ENCODE results near the gene CUL5. TPM values are rescaled to one million over a fixed set of nuclear protein-coding genes. Genes with fewer than 3 reads are reported as not detected.

The CUL5 gene
- total RNA-seq, 1 experiment from 2014 or later: 37.0 TPM

DNA sequence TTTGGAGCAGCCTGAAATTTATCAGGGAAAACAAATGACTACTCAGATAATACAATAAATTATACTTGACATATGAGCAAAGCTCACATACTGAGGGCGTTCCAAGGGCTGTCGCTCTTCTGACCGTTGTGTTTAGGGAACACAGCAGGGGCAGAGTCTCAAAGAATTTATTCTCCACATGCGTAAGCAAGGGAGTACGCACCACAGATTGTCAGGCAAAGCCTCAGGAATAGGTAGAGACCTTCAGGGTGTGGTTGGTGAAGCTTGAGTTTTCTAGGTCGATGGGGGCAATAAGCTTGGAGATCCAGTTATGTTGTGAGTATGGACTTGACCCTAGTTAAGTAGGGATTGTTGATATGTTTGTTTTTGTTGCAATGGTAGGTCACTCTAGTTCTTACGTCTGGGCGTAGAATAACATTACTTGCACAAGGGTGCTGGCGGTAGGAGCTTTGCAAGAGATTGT is 113.5 kb downstream of the CUL5 start:
- ChIA-PET POLR2A (ENCODE audit: unreplicated experiment) (no interaction called here), CTCF (no interaction called here)
- H3K9me2 ChIP-seq (replicated peaks; ENCODE audit: low read length): no peaks in the 10 kb centered on the region
- TF ChIP-seq EZH2phosphoT487 (IDR thresholded peaks at IDR 0.05; ENCODE audit: borderline replicate concordance, low read length): no peak
- TF ChIP-seq, protein P1, sequence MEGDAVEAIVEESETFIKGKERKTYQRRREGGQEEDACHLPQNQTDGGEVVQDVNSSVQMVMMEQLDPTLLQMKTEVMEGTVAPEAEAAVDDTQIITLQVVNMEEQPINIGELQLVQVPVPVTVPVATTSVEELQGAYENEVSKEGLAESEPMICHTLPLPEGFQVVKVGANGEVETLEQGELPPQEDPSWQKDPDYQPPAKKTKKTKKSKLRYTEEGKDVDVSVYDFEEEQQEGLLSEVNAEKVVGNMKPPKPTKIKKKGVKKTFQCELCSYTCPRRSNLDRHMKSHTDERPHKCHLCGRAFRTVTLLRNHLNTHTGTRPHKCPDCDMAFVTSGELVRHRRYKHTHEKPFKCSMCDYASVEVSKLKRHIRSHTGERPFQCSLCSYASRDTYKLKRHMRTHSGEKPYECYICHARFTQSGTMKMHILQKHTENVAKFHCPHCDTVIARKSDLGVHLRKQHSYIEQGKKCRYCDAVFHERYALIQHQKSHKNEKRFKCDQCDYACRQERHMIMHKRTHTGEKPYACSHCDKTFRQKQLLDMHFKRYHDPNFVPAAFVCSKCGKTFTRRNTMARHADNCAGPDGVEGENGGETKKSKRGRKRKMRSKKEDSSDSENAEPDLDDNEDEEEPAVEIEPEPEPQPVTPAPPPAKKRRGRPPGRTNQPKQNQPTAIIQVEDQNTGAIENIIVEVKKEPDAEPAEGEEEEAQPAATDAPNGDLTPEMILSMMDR (conservative IDR thresholded peaks at IDR 0.05; ENCODE audit: low read depth, low read length): no peak
- no peak for TF ChIP-seq EZH2 (IDR thresholded peaks at IDR 0.05; ENCODE audit: low read length, unreplicated experiment)
- no peaks in the 10 kb centered on the region for H4K20me1 ChIP-seq (ENCODE audit: low read length)
- H3K4me2 ChIP-seq (ENCODE audit: low read length): peak overlapping the region; percentile 89
- H3K9me3 ChIP-seq (ENCODE audit: low read length): no peaks in the 10 kb centered on the region
- H3K4me3 ChIP-seq (ENCODE audit: low read length): peak overlapping the region; percentile 74
- intact Hi-C loops (cut with micrococcal nuclease): no loop called here
- peak overlapping the region; percentile 90 for H2AFZ ChIP-seq (ENCODE audit: low read length)
- H3K79me2 ChIP-seq (ENCODE audit: low read length): peaks cover 50% of the 10 kb centered on the region
- peak overlapping the region; percentile 80 for H3K9ac ChIP-seq (ENCODE audit: low read length)
- H3K27ac ChIP-seq (ENCODE audit: low read length): no peak overlapping the region
- peaks cover 24% of the 10 kb centered on the region for H3K4me1 ChIP-seq (ENCODE audit: insufficient read depth, low read length)
- peak; percentile 14 for ATAC-seq
- no peaks in the 10 kb centered on the region for H3F3A ChIP-seq (ENCODE audit: low read length, unreplicated experiment)
- BruUV-seq (replicated peaks): TSS peak; percentile 63
- H3K36me3 ChIP-seq (ENCODE audit: low read depth, low read length): no peaks in the 10 kb centered on the region
- DNase-seq: peak; percentile 28
- H3K27me3 ChIP-seq (ENCODE audit: low read length): no peaks in the 10 kb centered on the region

DNA sequence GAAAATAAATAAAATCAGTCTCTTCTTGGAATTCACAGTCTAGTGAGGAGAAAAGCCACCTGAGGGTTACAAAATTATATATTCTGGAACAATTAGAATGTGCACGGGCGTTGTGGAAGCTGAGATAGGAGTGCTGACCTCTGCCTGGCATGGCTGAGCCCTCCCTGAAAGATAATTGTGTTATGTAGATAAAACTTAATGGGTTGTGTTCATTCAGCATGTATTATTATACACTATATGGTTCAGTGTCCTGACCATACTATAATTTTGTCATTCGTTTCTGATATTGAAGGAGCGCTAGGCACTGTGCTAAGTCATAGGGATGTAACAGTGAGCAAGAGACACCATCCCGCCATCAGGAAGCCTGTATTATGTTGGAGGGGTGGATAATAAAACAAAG is 116.4 kb downstream of the CUL5 start:
- POLR2A ChIA-PET (ENCODE audit: unreplicated experiment): no interaction called here
- BruUV-seq (replicated peaks): no TSS peak

DNA sequence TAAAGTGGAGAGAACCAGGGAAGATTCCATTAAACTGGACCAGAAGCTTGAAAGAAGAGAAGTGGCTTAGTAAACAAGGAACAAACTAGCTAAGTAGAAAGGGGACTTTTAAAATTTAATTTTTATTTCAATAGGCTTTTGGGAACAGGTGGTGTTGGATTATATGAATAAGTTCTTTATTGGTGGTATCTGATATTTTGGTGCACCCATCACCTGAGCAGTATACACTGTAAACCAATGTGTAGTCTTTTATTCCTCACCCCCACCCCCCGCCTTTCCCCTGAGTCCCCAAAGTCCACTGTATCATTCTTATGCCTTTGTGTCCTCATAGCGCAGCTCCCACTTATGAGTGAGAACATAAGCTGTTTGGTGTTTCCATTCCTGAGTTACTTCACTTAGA is 120.1 kb downstream of the CUL5 start:
- H3K9me2 ChIP-seq (replicated peaks; ENCODE audit: low read length): no peaks in the 10 kb centered on the region
- intact Hi-C loops (cut with micrococcal nuclease): no loop called here
- no peaks in the 10 kb centered on the region for H3K27me3 ChIP-seq (ENCODE audit: low read length)
- no peaks in the 10 kb centered on the region for H3K9me3 ChIP-seq (ENCODE audit: low read length)
- TF ChIP-seq EZH2 (IDR thresholded peaks at IDR 0.05; ENCODE audit: low read length, unreplicated experiment) (no peak), EZH2phosphoT487 (IDR thresholded peaks at IDR 0.05; ENCODE audit: borderline replicate concordance, low read length) (no peak)
- TF ChIP-seq, protein P1 (conservative IDR thresholded peaks at IDR 0.05; ENCODE audit: low read depth, low read length): no peak
- no peak overlapping the region for H3K4me3 ChIP-seq (ENCODE audit: low read length)
- H2AFZ ChIP-seq (ENCODE audit: low read length): no peak overlapping the region
- DNase-seq: no peak
- no peak overlapping the region for H3K9ac ChIP-seq (ENCODE audit: low read length)
- no peaks in the 10 kb centered on the region for H4K20me1 ChIP-seq (ENCODE audit: low read length)
- no peak overlapping the region for H3K4me2 ChIP-seq (ENCODE audit: low read length)
- H3K4me1 ChIP-seq (ENCODE audit: insufficient read depth, low read length): peaks cover 4% of the 10 kb centered on the region; the same call in 1 of the 2 replicates
- BruUV-seq (replicated peaks): no TSS peak
- no peak for ATAC-seq
- H3F3A ChIP-seq (ENCODE audit: low read length, unreplicated experiment): no peaks in the 10 kb centered on the region
- ChIA-PET POLR2A (ENCODE audit: unreplicated experiment) (no interaction called here), CTCF (no interaction called here)
- H3K79me2 ChIP-seq (ENCODE audit: low read length): peaks cover 36% of the 10 kb centered on the region
- no peak overlapping the region for H3K27ac ChIP-seq (ENCODE audit: low read length)
- peaks cover 6% of the 10 kb centered on the region; the same call in 1 of the 2 replicates for H3K36me3 ChIP-seq (ENCODE audit: low read depth, low read length)

More for the DNA sequence above, 116.4 kb downstream of the CUL5 start:
- H3K36me3 ChIP-seq (ENCODE audit: low read depth, low read length): no peaks in the 10 kb centered on the region
- H3K4me3 ChIP-seq (ENCODE audit: low read length): no peak overlapping the region
- H3K27ac ChIP-seq (ENCODE audit: low read length): no peak overlapping the region
- TF ChIP-seq EZH2 (IDR thresholded peaks at IDR 0.05; ENCODE audit: low read length, unreplicated experiment): no peak
- TF ChIP-seq, protein P1 (conservative IDR thresholded peaks at IDR 0.05; ENCODE audit: low read depth, low read length): no peak
- no peak for TF ChIP-seq EZH2phosphoT487 (IDR thresholded peaks at IDR 0.05; ENCODE audit: borderline replicate concordance, low read length)
- ATAC-seq: no peak
- H3K4me1 ChIP-seq (ENCODE audit: insufficient read depth, low read length): peaks cover 20% of the 10 kb centered on the region
- H3K9ac ChIP-seq (ENCODE audit: low read length): no peak overlapping the region
- DNase-seq: no peak
- H3K9me3 ChIP-seq (ENCODE audit: low read length): no peaks in the 10 kb centered on the region
- H3K27me3 ChIP-seq (ENCODE audit: low read length): no peaks in the 10 kb centered on the region
- H3K9me2 ChIP-seq (replicated peaks; ENCODE audit: low read length): no peaks in the 10 kb centered on the region
- no peak overlapping the region for H3K4me2 ChIP-seq (ENCODE audit: low read length)
- H2AFZ ChIP-seq (ENCODE audit: low read length): no peak overlapping the region
- no peaks in the 10 kb centered on the region for H3F3A ChIP-seq (ENCODE audit: low read length, unreplicated experiment)
- peaks cover 59% of the 10 kb centered on the region for H3K79me2 ChIP-seq (ENCODE audit: low read length)
- no peaks in the 10 kb centered on the region for H4K20me1 ChIP-seq (ENCODE audit: low read length)
- intact Hi-C loops (cut with micrococcal nuclease): no loop called here
- CTCF ChIA-PET: no interaction called here

Measured in PC-3 (cell line).